ENCODE data around the gene PLB1.

Gene PLB1

GRCh38 chr2:28588292-28588670 is 92.4 kb downstream of the PLB1 start:
- H2AFZ ChIP-seq (ENCODE audit: low read length) = no peak overlapping the region
- no peak overlapping the region for H4K8ac ChIP-seq (ENCODE audit: low read depth, low read length)
- no CpG with 5 or more reads among the region's 3 CpGs for WGBS, 2 donors (ENCODE audit: extremely low coverage in 2 of 2, insufficient read length in 2 of 2, insufficient replicate concordance in 1 of 2)
- no peaks in the 10 kb centered on the region for H3K27me3 ChIP-seq (ENCODE audit: control insufficient read depth in 3 of 3, insufficient read depth in 3 of 3, low read depth in 1 of 3, low read length in 3 of 3)
- no peak overlapping the region for H2BK120ac ChIP-seq (ENCODE audit: low read depth, low read length)
- no peak overlapping the region for H3K4me3 ChIP-seq (ENCODE audit: low read length in 2 of 2)
- no peak overlapping the region for H3K4me2 ChIP-seq (ENCODE audit: insufficient read depth, low read length, poor library complexity, severe bottlenecking)
- no peak overlapping the region for H4K91ac ChIP-seq (ENCODE audit: low read depth, low read length, poor library complexity)
- H3K36me3 ChIP-seq (replicated peaks in 1 of 2; ENCODE audit: control insufficient read depth in 2 of 2, insufficient read depth in 2 of 2, low read length in 2 of 2) = no peaks in the 10 kb centered on the region
- no peak overlapping the region for H2BK5ac ChIP-seq (ENCODE audit: low read length)
- no peak overlapping the region for H3K18ac ChIP-seq (ENCODE audit: low read length)
- H3K9ac ChIP-seq (ENCODE audit: low read depth, low read length, poor library complexity) = no peak overlapping the region
- no peak overlapping the region for H3K14ac ChIP-seq (ENCODE audit: low read length)
- no peak overlapping the region for H3K27ac ChIP-seq (replicated peaks; ENCODE audit: low read length)
- no peak for DNase-seq (ENCODE audit: low spot score)
- H2AK5ac ChIP-seq (ENCODE audit: low read depth, low read length) = no peak overlapping the region
- no peak overlapping the region for H2BK15ac ChIP-seq (ENCODE audit: low read length)
- H3K9me3 ChIP-seq (replicated peaks in 1 of 2; ENCODE audit: control insufficient read depth in 2 of 2, insufficient read depth in 1 of 2, low read depth in 1 of 2, low read length in 2 of 2) = no peaks in the 10 kb centered on the region
- no peak overlapping the region for H2BK12ac ChIP-seq (ENCODE audit: low read length)
- no peaks in the 10 kb centered on the region for H3K79me1 ChIP-seq (ENCODE audit: low read depth, low read length)
- H3K4ac ChIP-seq (ENCODE audit: low read length) = no peak overlapping the region
- H3K4me1 ChIP-seq (ENCODE audit: control insufficient read depth in 2 of 2, insufficient read depth in 1 of 2, low read depth in 1 of 2, low read length in 2 of 2) = peaks cover 9% of the 10 kb centered on the region in 2 donors
- H3K23ac ChIP-seq (ENCODE audit: low read depth, low read length, poor library complexity) = no peak overlapping the region

- WGBS, 2 donors (ENCODE audit: extremely low coverage in 2 of 2, insufficient read length in 2 of 2, insufficient replicate concordance in 1 of 2) = no CpG with 5 or more reads among the region's 15 CpGs
- Histone ChIP-seq H3K79me1 (ENCODE audit: low read depth, low read length) (no peaks in the 10 kb centered on the region), H3K27ac (replicated peaks; ENCODE audit: low read length) (no peak overlapping the region), H3K4me3 (ENCODE audit: low read length in 2 of 2) (no peak overlapping the region), H3K14ac (ENCODE audit: low read length) (no peak overlapping the region), H2AK5ac (ENCODE audit: low read depth, low read length) (no peak overlapping the region), H3K9ac (ENCODE audit: low read depth, low read length, poor library complexity) (no peak overlapping the region), H3K18ac (ENCODE audit: low read length) (no peak overlapping the region), H3K27me3 (ENCODE audit: control insufficient read depth in 3 of 3, insufficient read depth in 3 of 3, low read depth in 1 of 3, low read length in 3 of 3) (no peaks in the 10 kb centered on the region), H3K9me3 (replicated peaks in 1 of 2; ENCODE audit: control insufficient read depth in 2 of 2, insufficient read depth in 1 of 2, low read depth in 1 of 2, low read length in 2 of 2) (no peaks in the 10 kb centered on the region), H3K4me1 (ENCODE audit: control insufficient read depth in 2 of 2, insufficient read depth in 1 of 2, low read depth in 1 of 2, low read length in 2 of 2) (peaks cover 5 to 8% of the 10 kb centered on the region in 2 donors), H3K23ac (ENCODE audit: low read depth, low read length, poor library complexity) (no peak overlapping the region), H3K4ac (ENCODE audit: low read length) (no peak overlapping the region), H2AFZ (ENCODE audit: low read length) (no peak overlapping the region), H3K36me3 (replicated peaks in 1 of 2; ENCODE audit: control insufficient read depth in 2 of 2, insufficient read depth in 2 of 2, low read length in 2 of 2) (no peaks in the 10 kb centered on the region), H4K91ac (ENCODE audit: low read depth, low read length, poor library complexity) (no peak overlapping the region), H2BK12ac (ENCODE audit: low read length) (no peak overlapping the region), H2BK120ac (ENCODE audit: low read depth, low read length) (no peak overlapping the region), H4K8ac (ENCODE audit: low read depth, low read length) (no peak overlapping the region), H2BK5ac (ENCODE audit: low read length) (no peak overlapping the region), H2BK15ac (ENCODE audit: low read length) (no peak overlapping the region), H3K4me2 (ENCODE audit: insufficient read depth, low read length, poor library complexity, severe bottlenecking) (no peak overlapping the region)
- no peak for DNase-seq (ENCODE audit: low spot score)
Measured at GRCh38 chr2:28589746-28590463, 94.0 kb downstream of the PLB1 start.

- Histone ChIP-seq H3K27ac (replicated peaks; ENCODE audit: low read length) (no peak overlapping the region), H3K27me3 (ENCODE audit: control insufficient read depth in 3 of 3, insufficient read depth in 3 of 3, low read depth in 1 of 3, low read length in 3 of 3) (no peaks in the 10 kb centered on the region), H4K8ac (ENCODE audit: low read depth, low read length) (no peak overlapping the region), H3K9ac (ENCODE audit: low read depth, low read length, poor library complexity) (no peak overlapping the region), H3K23ac (ENCODE audit: low read depth, low read length, poor library complexity) (no peak overlapping the region), H3K4me2 (ENCODE audit: insufficient read depth, low read length, poor library complexity, severe bottlenecking) (no peak overlapping the region), H2BK120ac (ENCODE audit: low read depth, low read length) (no peak overlapping the region), H3K4me3 (ENCODE audit: low read length in 2 of 2) (no peak overlapping the region), H2BK12ac (ENCODE audit: low read length) (no peak overlapping the region), H3K4ac (ENCODE audit: low read length) (no peak overlapping the region), H2BK5ac (ENCODE audit: low read length) (no peak overlapping the region), H3K18ac (ENCODE audit: low read length) (peak overlapping the region; percentile 46), H2AFZ (ENCODE audit: low read length) (peak overlapping the region; percentile 72), H3K36me3 (replicated peaks in 1 of 2; ENCODE audit: control insufficient read depth in 2 of 2, insufficient read depth in 2 of 2, low read length in 2 of 2) (no peaks in the 10 kb centered on the region), H3K14ac (ENCODE audit: low read length) (no peak overlapping the region), H2AK5ac (ENCODE audit: low read depth, low read length) (peak overlapping the region; percentile 16), H4K91ac (ENCODE audit: low read depth, low read length, poor library complexity) (no peak overlapping the region), H3K79me1 (ENCODE audit: low read depth, low read length) (no peaks in the 10 kb centered on the region), H3K4me1 (ENCODE audit: control insufficient read depth in 2 of 2, insufficient read depth in 1 of 2, low read depth in 1 of 2, low read length in 2 of 2) (peaks cover 8% of the 10 kb centered on the region in 2 donors), H2BK15ac (ENCODE audit: low read length) (no peak overlapping the region), H3K9me3 (replicated peaks in 1 of 2; ENCODE audit: control insufficient read depth in 2 of 2, insufficient read depth in 1 of 2, low read depth in 1 of 2, low read length in 2 of 2) (no peaks in the 10 kb centered on the region)
- no peak for DNase-seq (ENCODE audit: low spot score)
- no CpG with 5 or more reads among the region's 13 CpGs for WGBS, 2 donors (ENCODE audit: extremely low coverage in 2 of 2, insufficient read length in 2 of 2, insufficient replicate concordance in 1 of 2)
Measured at GRCh38 chr2:28590496-28591301, 94.8 kb downstream of the PLB1 start.

GRCh38 chr2:28591711-28592335 is 96.0 kb downstream of the PLB1 start:
- no peak overlapping the region for H4K91ac ChIP-seq (ENCODE audit: low read depth, low read length, poor library complexity)
- no peak overlapping the region for H2AFZ ChIP-seq (ENCODE audit: low read length)
- DNase-seq (ENCODE audit: low spot score) = no peak
- no peak overlapping the region for H3K27ac ChIP-seq (replicated peaks; ENCODE audit: low read length)
- peak overlapping the region; percentile 65 for H2AK5ac ChIP-seq (ENCODE audit: low read depth, low read length)
- H3K36me3 ChIP-seq (replicated peaks in 1 of 2; ENCODE audit: control insufficient read depth in 2 of 2, insufficient read depth in 2 of 2, low read length in 2 of 2) = no peaks in the 10 kb centered on the region
- peak overlapping the region; percentile 4 for H3K23ac ChIP-seq (ENCODE audit: low read depth, low read length, poor library complexity)
- H3K9me3 ChIP-seq (replicated peaks in 1 of 2; ENCODE audit: control insufficient read depth in 2 of 2, insufficient read depth in 1 of 2, low read depth in 1 of 2, low read length in 2 of 2) = no peaks in the 10 kb centered on the region
- no CpG with 5 or more reads among the region's 9 CpGs for WGBS, 2 donors (ENCODE audit: extremely low coverage in 2 of 2, insufficient read length in 2 of 2, insufficient replicate concordance in 1 of 2)
- peaks cover 9 to 10% of the 10 kb centered on the region in 2 donors for H3K4me1 ChIP-seq (ENCODE audit: control insufficient read depth in 2 of 2, insufficient read depth in 1 of 2, low read depth in 1 of 2, low read length in 2 of 2)
- H3K4me3 ChIP-seq (ENCODE audit: low read length in 2 of 2) = no peak overlapping the region
- no peak overlapping the region for H3K18ac ChIP-seq (ENCODE audit: low read length)
- no peak overlapping the region for H4K8ac ChIP-seq (ENCODE audit: low read depth, low read length)
- H2BK15ac ChIP-seq (ENCODE audit: low read length) = peak overlapping the region; percentile 56
- no peaks in the 10 kb centered on the region for H3K27me3 ChIP-seq (ENCODE audit: control insufficient read depth in 3 of 3, insufficient read depth in 3 of 3, low read depth in 1 of 3, low read length in 3 of 3)
- H3K14ac ChIP-seq (ENCODE audit: low read length) = no peak overlapping the region
- H3K9ac ChIP-seq (ENCODE audit: low read depth, low read length, poor library complexity) = no peak overlapping the region
- no peak overlapping the region for H3K4ac ChIP-seq (ENCODE audit: low read length)
- no peaks in the 10 kb centered on the region for H3K79me1 ChIP-seq (ENCODE audit: low read depth, low read length)
- peak overlapping the region; percentile 36 for H2BK12ac ChIP-seq (ENCODE audit: low read length)
- no peak overlapping the region for H2BK5ac ChIP-seq (ENCODE audit: low read length)
- H2BK120ac ChIP-seq (ENCODE audit: low read depth, low read length) = no peak overlapping the region
- no peak overlapping the region for H3K4me2 ChIP-seq (ENCODE audit: insufficient read depth, low read length, poor library complexity, severe bottlenecking)
